CD4-positive, alpha-beta memory T cell (primary cell): ENCODE measurements around the gene AOPEP. TPM values are rescaled to one million over a fixed set of nuclear protein-coding genes. Genes with fewer than 3 reads are reported as not detected.

Experiments used
- CTCF ChIA-PET: fragments of 350-600 bp; sonication (Branson Sonifier 250); formaldehyde crosslinking; loops from one replicate; lab custom pipeline; 2021; ENCODE audit warnings: inconsistent platforms; ENCODE audit not compliant: partially characterized antibody; lab: Charles Lee
- POLR2A ChIA-PET: fragments of 350-600 bp; sonication (Branson Sonifier 250); formaldehyde crosslinking; loops from one replicate; lab custom pipeline; 2021; ENCODE audit not compliant: partially characterized antibody; lab: Charles Lee
- DNase-seq, 5 donors: peaks; one replicate each; pipeline versions ENCODE4 v3.0.0 to v3.0.0-alpha.2; 2020 to 2022; ENCODE audit warnings: mixed read lengths in 1 of 5
- H3K27ac ChIP-seq: one replicate; pipeline ENCODE4 v1.7.0; 2013; ENCODE audit warnings: low read depth, low read length
- H3K27me3 ChIP-seq: 2 replicates; pipeline ENCODE4 v1.7.0; 2013; ENCODE audit warnings: mild to moderate bottlenecking, low read length, moderate library complexity; ENCODE audit not compliant: insufficient read depth
- H3K36me3 ChIP-seq: 2 replicates; pipeline ENCODE4 v1.7.0; 2013; ENCODE audit warnings: mild to moderate bottlenecking, low read length, moderate library complexity; ENCODE audit not compliant: insufficient read depth
- H3K4me1 ChIP-seq: 2 replicates; pipeline ENCODE4 v1.7.0; 2013; ENCODE audit warnings: mild to moderate bottlenecking, low read length, moderate library complexity; ENCODE audit not compliant: insufficient read depth
- H3K4me3 ChIP-seq, 2 donors: one replicate each; pipeline ENCODE4 v1.7.0; 2013; ENCODE audit warnings: low read length in 2 of 2, mild to moderate bottlenecking in 1 of 2
- H3K9me3 ChIP-seq, 2 donors: one replicate each; pipeline ENCODE4 v1.7.0; 2013; ENCODE audit warnings: low read length in 2 of 2, control low read depth in 1 of 2; ENCODE audit not compliant: control insufficient read depth in 1 of 2
- H3K27ac Mint-ChIP-seq, 7 donors: one replicate each; pipeline ENCODE4 v1.8.0; 2020 to 2021; ENCODE audit warnings: mixed read lengths in 7 of 7, mild to moderate bottlenecking in 6 of 7, inconsistent platforms in 3 of 7, moderate library complexity in 3 of 7
- H3K27me3 Mint-ChIP-seq, 2 donors: one replicate each; pipeline ENCODE4 v1.8.0; 2020 to 2021; ENCODE audit warnings: mixed read lengths in 2 of 2
- H3K36me3 Mint-ChIP-seq, 2 donors: one replicate each; pipeline ENCODE4 v1.8.0; 2020 to 2021; ENCODE audit warnings: mixed read lengths in 2 of 2, inconsistent platforms in 1 of 2, mild to moderate bottlenecking in 1 of 2
- H3K4me1 Mint-ChIP-seq, 4 donors: one replicate each; pipeline ENCODE4 v1.8.0; 2020 to 2021; ENCODE audit warnings: mixed read lengths in 4 of 4, mild to moderate bottlenecking in 1 of 4
- H3K4me3 Mint-ChIP-seq, 8 donors: one replicate each; pipeline ENCODE4 v1.8.0; 2020 to 2021; ENCODE audit warnings: mixed read lengths in 8 of 8, mild to moderate bottlenecking in 7 of 8, moderate library complexity in 6 of 8, inconsistent platforms in 3 of 8
- H3K9me3 Mint-ChIP-seq, 8 donors: one replicate each; pipeline ENCODE4 v1.8.0; 2020 to 2021; ENCODE audit warnings: mixed read lengths in 8 of 8, mild to moderate bottlenecking in 5 of 8, inconsistent platforms in 3 of 8, moderate library complexity in 1 of 8
- intact Hi-C: fragments of 100-400 bp; cut with micrococcal nuclease; formaldehyde crosslinking; loops from one replicate; pipeline ENCODE4 v1.15.1; 2023
- polyA plus RNA-seq, 2 donors: library from polyadenylated mRNA; unstranded; fragments of 300-500 nt; fragmentation: Illumina TruSeq; gene quantifications; one replicate each; pipeline ENCODE4 v1.2.3, GENCODE V29; 2021
- total RNA-seq, 2 experiments: library from RNA; stranded (reverse); gene quantifications; one replicate each; pipeline ENCODE4 v1.2.3, GENCODE V29; 2021

Gene AOPEP
- total and polyA plus RNA-seq, 4 experiments from 2014 or later, result 3.1 to 11.7 (median 7.6) TPM

- H3K4me3 Mint-ChIP-seq, result no peak overlapping the region
- Histone ChIP-seq H3K4me1 (no peaks in the 10 kb centered on the region), H3K4me3 (no peak overlapping the region), H3K36me3 (no peaks in the 10 kb centered on the region), H3K9me3 (no peaks in the 10 kb centered on the region), H3K27ac (no peak overlapping the region), H3K27me3 (no peaks in the 10 kb centered on the region)
- no peaks in the 10 kb centered on the region for H3K27me3 Mint-ChIP-seq
- peaks cover 4 to 31% of the 10 kb centered on the region in 2 donors for H3K36me3 Mint-ChIP-seq
- ChIA-PET CTCF (interaction anchor here (1.6 kb wide), 1 partner anchor 89 kb away, joined by 3 read pairs; no protein-coding TSS in a partner anchor), POLR2A (interaction anchor here (1.0 kb wide), 1 partner anchor 38 kb away, joined by 3 read pairs; no protein-coding TSS in a partner anchor)
- H3K27ac Mint-ChIP-seq, result peak overlapping the region in 1 of 7 donors; percentile 10
- H3K9me3 Mint-ChIP-seq, result peaks cover 0 to 2% (median 0%) of the 10 kb centered on the region in 8 donors
- intact Hi-C loops, result no loop called here
- no peak for DNase-seq
- peaks cover 0 to 4% (median 1%) of the 10 kb centered on the region in 4 donors for H3K4me1 Mint-ChIP-seq
Measured at GRCh38 chr9:94823710-94824109, 97.2 kb downstream of the AOPEP start.

GRCh38 chr9:94824411-94824810 lies 97.9 kb downstream of the AOPEP start:
- peaks cover 0 to under 1% (median 0%) of the 10 kb centered on the region in 8 donors for H3K9me3 Mint-ChIP-seq
- H3K4me3 Mint-ChIP-seq, result no peak overlapping the region
- H3K27ac Mint-ChIP-seq, result no peak overlapping the region
- Histone ChIP-seq H3K27ac (no peak overlapping the region), H3K27me3 (no peaks in the 10 kb centered on the region), H3K9me3 (no peaks in the 10 kb centered on the region), H3K4me3 (no peak overlapping the region), H3K4me1 (no peaks in the 10 kb centered on the region), H3K36me3 (no peaks in the 10 kb centered on the region)
- intact Hi-C loops, result no loop called here
- peaks cover 4 to 31% of the 10 kb centered on the region in 2 donors for H3K36me3 Mint-ChIP-seq
- H3K4me1 Mint-ChIP-seq, result peaks cover 0 to 4% (median 1%) of the 10 kb centered on the region in 4 donors
- DNase-seq, result no peak
- ChIA-PET CTCF (no interaction called here), POLR2A (no interaction called here)
- no peaks in the 10 kb centered on the region for H3K27me3 Mint-ChIP-seq

- Histone ChIP-seq H3K27me3 (no peaks in the 10 kb centered on the region), H3K4me3 (no peak overlapping the region), H3K36me3 (no peaks in the 10 kb centered on the region), H3K27ac (no peak overlapping the region), H3K4me1 (no peaks in the 10 kb centered on the region), H3K9me3 (no peaks in the 10 kb centered on the region)
- POLR2A ChIA-PET, result no interaction called here
- Mint-ChIP-seq H3K36me3 (peaks cover 5 to 32% of the 10 kb centered on the region in 2 donors), H3K27me3 (no peaks in the 10 kb centered on the region), H3K9me3 (peaks cover 0 to under 1% (median 0%) of the 10 kb centered on the region in 8 donors), H3K4me1 (peaks cover 0 to 5% (median 1%) of the 10 kb centered on the region in 4 donors), H3K27ac (peak overlapping the region in 1 of 7 donors; percentile 60), H3K4me3 (no peak overlapping the region)
- no peak for DNase-seq
- intact Hi-C loops, result no loop called here
- CTCF ChIA-PET, result interaction anchor here (1.4 kb wide), 1 partner anchor 9 kb away, joined by 4 read pairs; no protein-coding TSS in a partner anchor
Measured at GRCh38 chr9:94824913-94825610, 98.6 kb downstream of the AOPEP start.

- Mint-ChIP-seq H3K9me3 (peaks cover 0 to 2% (median 0%) of the 10 kb centered on the region in 8 donors), H3K4me3 (peak overlapping the region in 1 of 8 donors; percentile 26), H3K27ac (peak overlapping the region in 1 of 7 donors; percentile 60), H3K36me3 (peaks cover 5 to 31% of the 10 kb centered on the region in 2 donors), H3K4me1 (peaks cover 0 to 5% (median 1%) of the 10 kb centered on the region in 4 donors), H3K27me3 (no peaks in the 10 kb centered on the region)
- ChIA-PET POLR2A (no interaction called here), CTCF (interaction anchor here (1.4 to 1.7 kb wide), 2 partner anchors 9 to 21 kb away, joined by 4 read pairs; no protein-coding TSS in a partner anchor)
- Histone ChIP-seq H3K36me3 (no peaks in the 10 kb centered on the region), H3K27me3 (no peaks in the 10 kb centered on the region), H3K27ac (no peak overlapping the region), H3K4me1 (no peaks in the 10 kb centered on the region), H3K4me3 (no peak overlapping the region), H3K9me3 (no peaks in the 10 kb centered on the region)
- intact Hi-C loops, result no loop called here
- no peak for DNase-seq
Measured at GRCh38 chr9:94825611-94825958, 99.1 kb downstream of the AOPEP start.

GRCh38 chr9:94826044-94826443 lies 99.5 kb downstream of the AOPEP start:
- DNase-seq, result no peak
- ChIA-PET CTCF (interaction anchor here (0.8 to 1.7 kb wide), 3 partner anchors 8 to 22 kb away, joined by 3 to 4 read pairs (median 4); no protein-coding TSS in a partner anchor), POLR2A (no interaction called here)
- Mint-ChIP-seq H3K27ac (no peak overlapping the region), H3K4me1 (peaks cover 0 to 5% (median 1%) of the 10 kb centered on the region in 4 donors), H3K36me3 (peaks cover 5 to 34% of the 10 kb centered on the region in 2 donors), H3K27me3 (no peaks in the 10 kb centered on the region), H3K9me3 (peaks cover 0 to 6% (median 0%) of the 10 kb centered on the region in 8 donors), H3K4me3 (no peak overlapping the region)
- H3K4me1 ChIP-seq, result no peaks in the 10 kb centered on the region
- H3K9me3 ChIP-seq, result no peaks in the 10 kb centered on the region
- no peak overlapping the region for H3K4me3 ChIP-seq
- intact Hi-C loops, result no loop called here
- no peaks in the 10 kb centered on the region for H3K36me3 ChIP-seq
- H3K27me3 ChIP-seq, result no peaks in the 10 kb centered on the region
- H3K27ac ChIP-seq, result no peak overlapping the region

GRCh38 chr9:94826644-94827410 lies 100.3 kb downstream of the AOPEP start:
- Histone ChIP-seq H3K9me3 (no peaks in the 10 kb centered on the region), H3K4me3 (no peak overlapping the region), H3K27me3 (no peaks in the 10 kb centered on the region), H3K36me3 (no peaks in the 10 kb centered on the region), H3K4me1 (no peaks in the 10 kb centered on the region), H3K27ac (no peak overlapping the region)
- Mint-ChIP-seq H3K27ac (peak overlapping the region in 1 of 7 donors; percentile 7), H3K9me3 (peaks cover 0 to 10% (median under 1%) of the 10 kb centered on the region in 8 donors), H3K4me1 (peaks cover 0 to 5% (median 1%) of the 10 kb centered on the region in 4 donors), H3K4me3 (peak overlapping the region in 1 of 8 donors; percentile 26), H3K36me3 (peaks cover 5 to 37% of the 10 kb centered on the region in 2 donors), H3K27me3 (no peaks in the 10 kb centered on the region)
- intact Hi-C loops, result no loop called here
- POLR2A ChIA-PET, result no interaction called here
- no peak for DNase-seq
- CTCF ChIA-PET, result interaction anchor here (0.6 to 1.7 kb wide), 4 partner anchors 7 to 156 kb away, joined by 3 to 4 read pairs (median 4); no protein-coding TSS in a partner anchor
